Left colon (tissue), 2 donors: Measurements from ENCODE around the gene NXPH4. TPM values are rescaled to one million over a fixed set of nuclear protein-coding genes. Genes with fewer than 3 reads are reported as not detected.

Experiments
- ATAC-seq: fragments of 200-7000 bp; cut with Tn5 transposase; one replicate; pipeline ENCODE4 v1.9.1; 2020; ENCODE audit warnings: mild to moderate bottlenecking, moderate library complexity
- DNase-seq, 2 donors: peaks; one replicate each; pipeline ENCODE4 v3.0.0-alpha.2; 2020
- intact Hi-C, 2 donors: fragments of 100-400 bp; cut with DNase I in 1 of 2; cut with micrococcal nuclease in 1 of 2; formaldehyde crosslinking; loops; one replicate each; pipeline versions ENCODE4 v1.11.2 to v1.14.0; 2022; cut with DNase I, micrococcal nuclease
- microRNA-seq, 2 donors: library from miRNA; unstranded; fragments of <30 nt; microRNA quantifications; one replicate each; pipeline versions ENCODE4 v1.1.0 to v1.2.0, GENCODE V29; 2020
- total RNA-seq, 2 donors: library from RNA; stranded (reverse); fragmentation: NEBNext Ultra II Directional; extraction: Animal tissue kit (Norgen Biotek cat#: 25700); gene quantifications; one replicate each; pipeline ENCODE4 v1.2.1, GENCODE V29; 2021
- donor health status: DM: no; HTN: no; CAD: no.
- donor health status: DM: yes; HTN: yes; CAD: no.

The NXPH4 gene
- total RNA-seq, 2 donors from 2014 or later = not detected

GRCh38 chr12:57250956-57251355 lies 34.4 kb downstream of the NXPH4 start, which contains the start of gene STAC3:
Gene STAC3 (minus strand): TSS chr12:57251187. CDS start chr12:57249636, 1,551 bp downstream.
- no peak for DNase-seq
- peak; percentile 17 for ATAC-seq
- intact Hi-C loops = no loop called here

GRCh38 chr12:57254506-57255280 lies 38.1 kb downstream of the NXPH4 start:
- ATAC-seq = no peak
- intact Hi-C loops = no loop called here
- no peak for DNase-seq

- intact Hi-C loops = no loop called here
- no peak for DNase-seq
- ATAC-seq = no peak
These were observed 39.3 kb downstream of the NXPH4 start for GRCh38 chr12:57255916-57256315.

GRCh38 chr12:57258977-57259970 lies 42.7 kb downstream of the NXPH4 start:
- no peak for ATAC-seq
- DNase-seq = no peak
- intact Hi-C loops = no loop called here

GRCh38 chr12:57260366-57260765 lies 43.8 kb downstream of the NXPH4 start:
- ATAC-seq (no peak), DNase-seq (no peak)
- intact Hi-C loops = no loop called here

GRCh38 chr12:57261428-57261865 lies 44.9 kb downstream of the NXPH4 start:
- no peak for DNase-seq
- intact Hi-C loops = no loop called here
- ATAC-seq = no peak

- no peak for ATAC-seq
- intact Hi-C loops = no loop called here
- DNase-seq = no peak
These were observed 45.7 kb downstream of the NXPH4 start for GRCh38 chr12:57262126-57262822.

GRCh38 chr12:57263096-57263495 lies 46.5 kb downstream of the NXPH4 start:
- ATAC-seq (no peak), DNase-seq (no peak)
- intact Hi-C loops = no loop called here

GRCh38 chr12:57266681-57267080 lies 50.1 kb downstream of the NXPH4 start:
- intact Hi-C loops = no loop called here
- DNase-seq (no peak), ATAC-seq (no peak)

GRCh38 chr12:57268264-57268663 lies 51.7 kb downstream of the NXPH4 start:
- intact Hi-C loops = no loop called here
- DNase-seq = no peak
- ATAC-seq = no peak

GRCh38 chr12:57270966-57271470 lies 54.4 kb downstream of the NXPH4 start:
- intact Hi-C loops = no loop called here
- no peak for ATAC-seq
- DNase-seq = no peak

GRCh38 chr12:57272337-57273151 lies 56.0 kb downstream of the NXPH4 start:
- no peak for DNase-seq
- intact Hi-C loops = no loop called here
- ATAC-seq = no peak

GRCh38 chr12:57273516-57273915 lies 56.9 kb downstream of the NXPH4 start:
- ATAC-seq (no peak), DNase-seq (no peak)
- intact Hi-C loops = no loop called here

Small RNAs within 50 kb of the gene (microRNA-seq; reads per million reads assigned to microRNA genes)
- 0 to 3.2 reads per million in 2 donors for gene MIR1228

Other genes starting within 250 kb of the NXPH4 start
- 1 to 10 TPM; 3.2 to 4.5 TPM for gene ZBTB39, start 210.2 kb upstream of the NXPH4 start, total RNA-seq
- gene TAC3, start 200.3 kb upstream of the NXPH4 start, total RNA-seq = 1 to 10 TPM; 1.4 to 2.8 TPM
- 100 to 1,000 TPM; 281 to 296 TPM for gene MYO1A, start 166.7 kb upstream of the NXPH4 start, total RNA-seq
- 1 to 10 TPM; 4.9 to 5.8 TPM for gene NEMP1, start 138.0 kb upstream of the NXPH4 start, total RNA-seq
- 1 to 10 TPM; 2.3 to 8.9 TPM for gene NAB2, start 127.7 kb upstream of the NXPH4 start, total RNA-seq
- 100 to 1,000 TPM; 182 to 214 TPM for gene STAT6, start 105.4 kb upstream of the NXPH4 start, total RNA-seq
- gene LRP1, start 88.3 kb upstream of the NXPH4 start, total RNA-seq = 100 to 1,000 TPM; 117 to 119 TPM
- gene LRP1-AS, start 69.2 kb upstream of the NXPH4 start, total RNA-seq = not detected
- gene SHMT2, start 12.9 kb downstream of the NXPH4 start, total RNA-seq = 10 to 100 TPM; 45.3 to 58.8 TPM
- 1 to 10 TPM; 2.0 to 4.2 TPM for gene STAC3, start 34.4 kb downstream of the NXPH4 start, total RNA-seq
- 10 to 100 TPM; 62.5 to 62.8 TPM for gene R3HDM2, start 214.2 kb downstream of the NXPH4 start, total RNA-seq
- not detected for gene INHBC, start 218.0 kb downstream of the NXPH4 start, total RNA-seq
- not detected for gene INHBE, start 238.5 kb downstream of the NXPH4 start, total RNA-seq
- 1 to 10 TPM; 1.8 to 1.9 TPM for gene GLI1, start 243.0 kb downstream of the NXPH4 start, total RNA-seq